ENCODE results near the gene GRAP. TPM values are rescaled to one million over a fixed set of nuclear protein-coding genes. Genes with fewer than 3 reads are reported as not detected.
"Not testable (repeated sequence)": the region's sequence is repeated elsewhere in the genome, so short reads cannot be mapped to it uniquely, and the experiment has no call there.

The GRAP gene
- total RNA-seq, 1 experiment from 2014 or later = 29.9 TPM

DNA sequence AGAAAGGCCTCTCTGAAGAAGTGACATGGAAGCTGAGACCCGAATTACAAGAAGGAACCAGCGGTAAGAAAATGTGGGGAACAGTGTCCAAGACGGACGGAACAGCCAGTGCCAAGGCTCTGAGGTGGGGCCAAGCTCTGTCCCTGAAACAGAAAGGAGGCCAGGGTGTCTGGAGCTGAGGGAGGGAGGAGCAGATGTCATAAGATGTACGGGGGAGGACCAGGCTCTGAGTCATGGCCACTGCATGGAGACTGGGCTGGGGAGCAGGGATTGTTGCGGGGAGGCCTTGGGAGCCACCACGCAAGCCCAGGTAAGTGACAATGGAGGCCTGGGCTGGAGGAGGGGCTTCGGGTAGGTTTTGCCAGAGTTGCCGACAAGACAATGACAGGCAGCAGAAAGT lies 2.1 kb downstream of the GRAP start:
- H3K9me2 ChIP-seq (replicated peaks; ENCODE audit: insufficient read depth, low read length); H3K4me1 ChIP-seq (ENCODE audit: low read length); DNase-seq; H3K9me3 ChIP-seq (ENCODE audit: low read length); H2AFZ ChIP-seq (ENCODE audit: low read length); H3K4me3 ChIP-seq (ENCODE audit: low read length); H4K20me1 ChIP-seq (ENCODE audit: insufficient read depth, low read depth, low read length); H3K27me3 ChIP-seq (ENCODE audit: low read length); H3K27ac ChIP-seq (ENCODE audit: low read length); H3K79me2 ChIP-seq (ENCODE audit: low read length); H3K4me2 ChIP-seq (ENCODE audit: low read depth, low read length, poor library complexity, severe bottlenecking); H3K36me3 ChIP-seq (ENCODE audit: insufficient read depth, low read length); H3K9ac ChIP-seq (ENCODE audit: low read length): not testable (repeated sequence)

DNA sequence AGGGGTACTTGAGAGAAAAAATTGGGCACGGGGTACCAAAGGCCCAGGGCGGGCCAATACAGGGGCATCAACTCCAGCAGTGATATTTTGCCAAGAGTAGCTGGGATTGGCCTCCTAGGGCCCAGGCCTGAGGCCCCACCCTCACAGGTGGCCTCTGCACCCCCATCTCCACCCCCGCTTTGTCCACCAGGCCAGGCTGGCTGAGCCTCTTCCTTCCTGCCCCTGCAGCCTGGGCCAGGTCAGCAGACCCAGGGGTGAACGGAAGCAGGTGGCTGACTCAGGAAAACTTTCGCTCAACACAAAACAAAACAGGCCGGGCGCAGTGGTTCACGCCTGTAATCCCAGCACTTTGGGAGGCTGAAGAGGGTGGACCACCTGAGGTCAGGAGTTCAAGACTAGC lies 3.7 kb downstream of the GRAP start:
- H3K4me3 ChIP-seq (ENCODE audit: low read length); H3K36me3 ChIP-seq (ENCODE audit: insufficient read depth, low read length); H3K4me2 ChIP-seq (ENCODE audit: low read depth, low read length, poor library complexity, severe bottlenecking); H3K9me2 ChIP-seq (replicated peaks; ENCODE audit: insufficient read depth, low read length); H3K9ac ChIP-seq (ENCODE audit: low read length); H3K27me3 ChIP-seq (ENCODE audit: low read length); H4K20me1 ChIP-seq (ENCODE audit: insufficient read depth, low read depth, low read length); DNase-seq; H3K79me2 ChIP-seq (ENCODE audit: low read length); H3K4me1 ChIP-seq (ENCODE audit: low read length); H3K27ac ChIP-seq (ENCODE audit: low read length); H3K9me3 ChIP-seq (ENCODE audit: low read length); H2AFZ ChIP-seq (ENCODE audit: low read length): not testable (repeated sequence)

DNA sequence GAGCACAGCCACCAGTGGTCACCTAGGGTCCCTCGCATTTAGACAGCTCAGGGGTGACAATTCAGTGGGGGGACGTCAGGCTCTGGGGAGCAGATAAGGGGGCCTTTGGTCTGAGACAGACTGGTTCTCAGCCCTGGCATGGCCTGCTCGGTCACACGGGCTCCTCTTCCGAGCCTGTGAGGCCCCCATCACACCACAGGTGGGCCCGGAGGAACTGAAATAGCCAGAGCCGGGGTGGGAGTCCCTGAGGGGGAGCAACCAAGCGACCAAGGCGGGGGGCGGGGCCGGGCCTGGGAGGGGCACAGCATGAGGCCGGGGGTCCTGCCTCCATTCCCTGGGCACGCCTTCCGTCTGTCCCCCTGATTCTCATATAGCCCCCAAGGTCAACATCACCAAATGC lies 4.4 kb downstream of the GRAP start:
- not testable (repeated sequence) for H3K27me3 ChIP-seq (ENCODE audit: low read length)

DNA sequence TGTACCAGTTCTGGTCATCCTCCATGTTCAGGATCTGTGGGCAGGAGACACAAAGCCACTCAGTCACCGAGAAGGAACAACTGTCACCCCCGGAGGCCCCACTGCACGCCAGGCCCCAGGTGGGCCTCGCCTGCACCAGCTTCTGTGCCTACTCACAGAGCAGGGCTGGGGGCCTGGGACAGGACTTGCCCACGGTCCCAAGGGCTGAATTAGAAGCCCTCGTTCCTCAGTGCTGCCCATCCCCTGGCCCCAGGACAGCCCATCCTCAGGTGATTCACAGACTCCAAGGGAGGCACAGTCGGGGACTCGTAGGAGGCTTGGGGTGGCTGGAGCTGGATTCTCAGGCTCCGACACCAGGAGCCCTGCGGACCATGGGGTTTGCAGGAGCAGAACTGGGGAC lies 4.9 kb downstream of the GRAP start:
- not testable (repeated sequence) for H3K9ac ChIP-seq (ENCODE audit: low read length); H4K20me1 ChIP-seq (ENCODE audit: insufficient read depth, low read depth, low read length); H2AFZ ChIP-seq (ENCODE audit: low read length); H3K79me2 ChIP-seq (ENCODE audit: low read length); DNase-seq; H3K36me3 ChIP-seq (ENCODE audit: insufficient read depth, low read length); H3K4me2 ChIP-seq (ENCODE audit: low read depth, low read length, poor library complexity, severe bottlenecking); H3K9me2 ChIP-seq (replicated peaks; ENCODE audit: insufficient read depth, low read length); H3K4me3 ChIP-seq (ENCODE audit: low read length); H3K27me3 ChIP-seq (ENCODE audit: low read length); H3K9me3 ChIP-seq (ENCODE audit: low read length); H3K4me1 ChIP-seq (ENCODE audit: low read length)
- peak overlapping the region; percentile 60; the same call in 1 of the 2 replicates for H3K27ac ChIP-seq (ENCODE audit: low read length)

More for the DNA sequence above, 4.4 kb downstream of the GRAP start:
- H4K20me1 ChIP-seq (ENCODE audit: insufficient read depth, low read depth, low read length); H3K9me2 ChIP-seq (replicated peaks; ENCODE audit: insufficient read depth, low read length); H3K36me3 ChIP-seq (ENCODE audit: insufficient read depth, low read length); H3K4me1 ChIP-seq (ENCODE audit: low read length); H3K4me2 ChIP-seq (ENCODE audit: low read depth, low read length, poor library complexity, severe bottlenecking); H2AFZ ChIP-seq (ENCODE audit: low read length); H3K27ac ChIP-seq (ENCODE audit: low read length); H3K79me2 ChIP-seq (ENCODE audit: low read length); H3K9me3 ChIP-seq (ENCODE audit: low read length); DNase-seq; H3K4me3 ChIP-seq (ENCODE audit: low read length); H3K9ac ChIP-seq (ENCODE audit: low read length): not testable (repeated sequence)

DNA sequence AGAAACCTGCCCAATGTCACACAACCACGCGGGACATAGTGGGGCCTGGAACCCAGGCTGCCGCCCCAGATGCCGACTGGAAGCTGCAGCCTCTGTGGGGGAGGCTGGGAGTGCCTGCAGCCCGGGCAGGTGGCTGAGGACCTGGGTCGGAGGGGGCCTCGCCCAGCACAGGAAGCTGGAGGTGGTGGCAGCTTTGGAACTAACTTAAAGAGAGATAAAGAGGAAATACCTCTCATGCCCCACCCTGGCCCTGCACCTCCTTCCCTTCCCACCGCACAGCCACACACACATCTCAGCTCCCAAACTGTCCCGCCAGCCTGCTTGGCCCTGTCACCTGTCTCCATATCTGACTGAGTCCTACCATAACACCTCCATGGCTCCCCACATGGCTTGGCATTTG lies 6.4 kb downstream of the GRAP start:
- not testable (repeated sequence) for H3K4me3 ChIP-seq (ENCODE audit: low read length); DNase-seq; H3K36me3 ChIP-seq (ENCODE audit: insufficient read depth, low read length); H3K9me3 ChIP-seq (ENCODE audit: low read length); H3K79me2 ChIP-seq (ENCODE audit: low read length); H2AFZ ChIP-seq (ENCODE audit: low read length); H3K4me1 ChIP-seq (ENCODE audit: low read length); H3K27me3 ChIP-seq (ENCODE audit: low read length); H3K9me2 ChIP-seq (replicated peaks; ENCODE audit: insufficient read depth, low read length); H3K9ac ChIP-seq (ENCODE audit: low read length); H3K4me2 ChIP-seq (ENCODE audit: low read depth, low read length, poor library complexity, severe bottlenecking); H4K20me1 ChIP-seq (ENCODE audit: insufficient read depth, low read depth, low read length)
- peak overlapping the region; percentile 69; the same call in 1 of the 2 replicates for H3K27ac ChIP-seq (ENCODE audit: low read length)

DNA sequence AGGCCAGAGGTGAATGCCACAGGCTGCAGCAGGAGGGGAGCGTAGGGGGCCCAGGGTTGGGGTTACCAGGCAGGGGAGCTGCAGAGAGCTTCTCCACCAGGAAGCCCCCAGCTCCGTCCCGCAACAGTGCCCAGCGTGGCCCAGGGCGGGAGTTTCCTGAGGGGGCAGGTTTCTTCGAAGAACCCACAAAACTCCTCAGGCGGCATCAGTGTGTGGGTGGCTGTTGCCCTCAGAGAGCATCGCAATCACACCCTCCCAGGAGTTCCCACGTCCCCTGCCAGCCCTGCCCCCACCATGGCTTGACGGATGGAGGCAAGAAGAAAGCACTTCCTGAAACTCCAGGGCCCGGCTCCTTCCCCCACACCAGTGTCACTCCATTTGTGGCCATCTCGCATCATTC lies 8.0 kb downstream of the GRAP start:
- not testable (repeated sequence) for H3K9ac ChIP-seq (ENCODE audit: low read length); H3K4me2 ChIP-seq (ENCODE audit: low read depth, low read length, poor library complexity, severe bottlenecking); H4K20me1 ChIP-seq (ENCODE audit: insufficient read depth, low read depth, low read length); DNase-seq; H2AFZ ChIP-seq (ENCODE audit: low read length); H3K9me3 ChIP-seq (ENCODE audit: low read length); H3K4me3 ChIP-seq (ENCODE audit: low read length); H3K4me1 ChIP-seq (ENCODE audit: low read length); H3K79me2 ChIP-seq (ENCODE audit: low read length); H3K9me2 ChIP-seq (replicated peaks; ENCODE audit: insufficient read depth, low read length); H3K36me3 ChIP-seq (ENCODE audit: insufficient read depth, low read length); H3K27me3 ChIP-seq (ENCODE audit: low read length); H3K27ac ChIP-seq (ENCODE audit: low read length)

DNA sequence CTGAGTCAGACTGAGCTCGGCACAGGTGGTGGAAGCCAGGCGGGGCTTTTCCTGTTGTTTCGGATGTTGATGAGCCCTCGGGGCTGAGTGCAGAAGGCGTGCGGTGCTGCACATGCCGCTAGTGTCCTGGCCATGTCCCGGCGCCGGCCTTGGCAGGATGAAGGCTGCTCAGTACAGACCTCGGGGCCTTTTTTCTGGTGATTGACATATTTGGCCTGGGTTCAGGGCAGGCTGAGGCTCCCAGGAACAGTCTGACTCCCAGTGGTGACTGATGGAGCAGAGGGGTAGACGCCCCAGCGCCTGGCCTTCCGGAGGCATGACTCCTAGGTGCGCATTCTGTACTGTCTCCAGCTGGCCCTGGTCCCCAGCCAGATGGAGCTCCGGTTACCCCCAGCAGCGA lies 8.8 kb downstream of the GRAP start:
- not testable (repeated sequence) for H3K9me2 ChIP-seq (replicated peaks; ENCODE audit: insufficient read depth, low read length); H3K4me3 ChIP-seq (ENCODE audit: low read length); H3K36me3 ChIP-seq (ENCODE audit: insufficient read depth, low read length); H2AFZ ChIP-seq (ENCODE audit: low read length); H3K4me2 ChIP-seq (ENCODE audit: low read depth, low read length, poor library complexity, severe bottlenecking); DNase-seq; H4K20me1 ChIP-seq (ENCODE audit: insufficient read depth, low read depth, low read length); H3K79me2 ChIP-seq (ENCODE audit: low read length); H3K27me3 ChIP-seq (ENCODE audit: low read length); H3K4me1 ChIP-seq (ENCODE audit: low read length); H3K9me3 ChIP-seq (ENCODE audit: low read length); H3K9ac ChIP-seq (ENCODE audit: low read length); H3K27ac ChIP-seq (ENCODE audit: low read length)

DNA sequence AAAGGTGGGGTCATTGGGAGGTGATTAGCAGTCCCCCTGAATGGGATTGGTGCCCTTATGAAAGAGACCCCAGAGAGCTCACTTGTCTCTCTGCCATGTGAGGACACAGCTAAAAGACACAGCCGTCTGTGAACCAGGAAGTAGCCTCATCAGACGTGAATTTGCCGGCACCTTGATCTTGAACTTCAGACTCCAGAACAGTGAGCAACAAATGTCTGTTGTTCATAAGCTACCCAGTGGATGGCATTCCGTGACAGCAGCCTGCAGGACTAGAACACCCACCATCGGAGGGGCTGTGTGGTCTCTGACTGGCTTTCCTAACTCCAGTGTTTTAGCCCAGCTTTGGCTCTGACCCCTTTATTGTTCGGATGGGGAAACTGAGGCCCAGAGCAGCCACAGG lies 9.2 kb downstream of the GRAP start:
- H3K9ac ChIP-seq (ENCODE audit: low read length); H3K79me2 ChIP-seq (ENCODE audit: low read length); H3K27me3 ChIP-seq (ENCODE audit: low read length); H3K9me2 ChIP-seq (replicated peaks; ENCODE audit: insufficient read depth, low read length); H2AFZ ChIP-seq (ENCODE audit: low read length); DNase-seq; H3K36me3 ChIP-seq (ENCODE audit: insufficient read depth, low read length); H3K4me2 ChIP-seq (ENCODE audit: low read depth, low read length, poor library complexity, severe bottlenecking); H4K20me1 ChIP-seq (ENCODE audit: insufficient read depth, low read depth, low read length); H3K4me3 ChIP-seq (ENCODE audit: low read length); H3K4me1 ChIP-seq (ENCODE audit: low read length); H3K9me3 ChIP-seq (ENCODE audit: low read length): not testable (repeated sequence)
- peak overlapping the region; percentile 57; the same call in 1 of the 2 replicates for H3K27ac ChIP-seq (ENCODE audit: low read length)

DNA sequence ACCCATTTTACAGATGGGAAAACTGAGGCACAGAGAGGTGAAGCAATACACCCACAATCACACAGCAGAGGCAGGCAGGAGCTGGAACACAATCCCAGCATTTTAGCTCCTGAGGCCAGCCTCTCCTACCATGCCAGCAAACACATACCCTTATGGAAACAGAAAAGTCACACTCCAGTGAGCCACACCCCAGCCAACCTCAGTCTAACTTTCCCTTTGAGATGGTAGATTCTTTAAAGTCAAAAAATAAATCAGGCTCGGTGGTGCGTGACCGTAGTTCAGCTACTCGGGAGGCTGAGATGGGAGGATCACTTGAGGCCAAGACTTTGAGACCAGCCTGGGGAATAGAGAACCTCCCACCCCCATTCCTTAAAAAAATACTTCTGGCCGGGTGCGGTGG lies 10.6 kb downstream of the GRAP start:
- not testable (repeated sequence) for H3K9ac ChIP-seq (ENCODE audit: low read length); H3K36me3 ChIP-seq (ENCODE audit: insufficient read depth, low read length); H3K9me3 ChIP-seq (ENCODE audit: low read length); H3K4me2 ChIP-seq (ENCODE audit: low read depth, low read length, poor library complexity, severe bottlenecking); H3K4me1 ChIP-seq (ENCODE audit: low read length); H4K20me1 ChIP-seq (ENCODE audit: insufficient read depth, low read depth, low read length); H3K9me2 ChIP-seq (replicated peaks; ENCODE audit: insufficient read depth, low read length); H3K79me2 ChIP-seq (ENCODE audit: low read length); H3K4me3 ChIP-seq (ENCODE audit: low read length); H3K27ac ChIP-seq (ENCODE audit: low read length); DNase-seq; H2AFZ ChIP-seq (ENCODE audit: low read length); H3K27me3 ChIP-seq (ENCODE audit: low read length)

Measured in Karpas-422 (cell line).